Activated CD8-positive, alpha-beta memory T cell treated with anti-CD3 and anti-CD28 coated beads, Interleukin-2, amount 10 ng/mL, durations not matched to agents 7 days and 5 days (primary cell): ENCODE results near the gene LRRN2. TPM values are rescaled to one million over a fixed set of nuclear protein-coding genes. Genes with fewer than 3 reads are reported as not detected.

ENCODE experiments used
- ATAC-seq: fragments of 150-1000 bp; cut with Tn5 transposase; one replicate; pipeline ENCODE4 v1.10.0; 2021; ENCODE audit warnings: moderate library complexity
- CTCF ChIA-PET: fragments of 350-600 bp; sonication (Branson Sonifier 250); formaldehyde crosslinking; loops from one replicate; lab custom pipeline; 2021; ENCODE audit warnings: antibody characterized with exemption; lab: Charles Lee
- DNase-seq: peaks from one replicate; pipeline ENCODE4 v3.0.0-alpha.2; 2020
- H3K27ac Mint-ChIP-seq: one replicate; pipeline ENCODE4 v1.8.0; 2021; ENCODE audit warnings: mild to moderate bottlenecking, mixed read lengths
- H3K27me3 Mint-ChIP-seq: one replicate; pipeline ENCODE4 v1.8.0; 2021; ENCODE audit warnings: mixed read lengths
- H3K36me3 Mint-ChIP-seq: one replicate; pipeline ENCODE4 v1.8.0; 2021; ENCODE audit warnings: mild to moderate bottlenecking, mixed read lengths
- H3K4me1 Mint-ChIP-seq: one replicate; pipeline ENCODE4 v1.8.0; 2021; ENCODE audit warnings: mixed read lengths
- H3K4me3 Mint-ChIP-seq: one replicate; pipeline ENCODE4 v1.8.0; 2021; ENCODE audit warnings: mild to moderate bottlenecking, moderate library complexity, mixed read lengths
- H3K9me3 Mint-ChIP-seq: one replicate; pipeline ENCODE4 v1.8.0; 2022; ENCODE audit warnings: low read depth, mixed read lengths
- total RNA-seq, 2 experiments: library from RNA; stranded (reverse); gene quantifications; one replicate each; pipeline ENCODE4 v1.2.3, GENCODE V29; 2021

Gene LRRN2
- total RNA-seq, 2 experiments from 2014 or later = not detected

DNA sequence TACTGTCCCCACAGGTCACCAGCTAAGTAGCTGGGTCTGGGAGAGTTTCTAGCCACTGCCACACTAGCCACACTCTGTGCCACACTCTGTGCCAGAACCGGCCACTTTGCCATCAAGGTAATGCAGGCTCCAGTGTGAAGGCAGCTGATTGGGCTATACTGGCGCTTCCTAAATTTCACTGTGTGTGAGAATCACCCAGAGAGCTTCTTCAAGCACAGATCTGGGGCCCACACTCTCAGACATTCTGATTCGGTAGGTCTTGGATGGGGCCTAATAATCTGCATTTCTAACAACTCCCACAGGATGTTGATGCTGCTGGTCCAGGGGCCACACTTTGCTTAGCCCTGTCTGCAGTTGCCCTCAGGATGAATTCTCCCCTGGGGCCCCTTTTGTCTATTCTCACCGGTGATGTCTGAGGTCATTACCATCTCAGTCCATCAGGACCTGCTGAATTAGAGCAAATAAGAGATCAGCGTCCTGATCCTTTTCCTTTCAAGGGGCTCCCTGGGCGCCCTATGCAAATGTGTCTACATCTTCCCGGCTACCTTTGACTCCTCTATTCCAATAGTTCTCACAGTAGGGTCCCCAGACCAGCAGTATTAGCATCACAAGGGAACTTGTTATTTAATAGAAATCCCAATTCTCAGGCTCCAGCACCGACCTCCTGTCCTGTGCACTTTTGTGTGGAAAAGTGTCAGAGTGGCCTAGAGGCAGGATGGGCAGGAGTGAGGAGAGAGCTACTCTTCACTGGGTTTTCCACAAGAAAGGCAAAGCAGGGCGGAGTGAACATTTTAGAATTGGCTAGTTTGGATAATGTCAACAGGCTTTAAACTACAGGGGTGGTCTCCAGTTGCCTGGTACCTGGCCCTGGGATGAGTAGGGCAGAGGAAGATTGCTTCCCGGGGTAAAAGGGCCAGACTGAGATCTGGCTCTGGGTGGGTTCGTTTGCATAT, 24.7 kb upstream of the LRRN2 start:
- H3K36me3 Mint-ChIP-seq = no peaks in the 10 kb centered on the region
- peaks cover 6% of the 10 kb centered on the region for H3K4me1 Mint-ChIP-seq
- no peak overlapping the region for H3K27ac Mint-ChIP-seq
- no peak for DNase-seq
- ATAC-seq = no peak
- CTCF ChIA-PET = no interaction called here
- no peaks in the 10 kb centered on the region for H3K9me3 Mint-ChIP-seq
- H3K27me3 Mint-ChIP-seq = peaks cover 32% of the 10 kb centered on the region
- no peak overlapping the region for H3K4me3 Mint-ChIP-seq

DNA sequence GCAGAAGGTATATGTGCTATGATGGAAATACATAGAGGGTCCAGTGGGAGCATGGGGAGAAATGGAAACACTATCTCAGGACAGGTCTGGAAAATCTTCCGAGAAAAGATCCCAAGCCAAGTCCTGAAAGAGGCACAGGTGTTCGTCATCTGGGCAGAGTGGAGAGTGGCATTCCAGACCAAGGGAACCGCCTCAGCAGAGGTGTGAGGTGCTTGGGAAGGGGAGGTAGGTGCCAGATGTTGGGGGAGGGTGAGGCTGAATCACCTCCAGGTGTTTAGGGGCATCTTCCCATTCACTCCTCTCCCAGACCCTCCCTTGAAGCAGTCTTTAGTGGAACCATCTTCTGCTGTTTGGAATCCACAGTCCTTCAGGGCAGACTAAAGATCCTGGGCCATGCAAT, 23.5 kb upstream of the LRRN2 start:
- CTCF ChIA-PET = interaction anchor here (1.1 kb wide), 1 partner anchor 98 kb away, joined by 3 read pairs; no protein-coding TSS in a partner anchor
- H3K27ac Mint-ChIP-seq = no peak overlapping the region
- H3K36me3 Mint-ChIP-seq = no peaks in the 10 kb centered on the region
- ATAC-seq (no peak), DNase-seq (no peak)
- H3K4me3 Mint-ChIP-seq = no peak overlapping the region
- no peaks in the 10 kb centered on the region for H3K9me3 Mint-ChIP-seq
- peaks cover 6% of the 10 kb centered on the region for H3K4me1 Mint-ChIP-seq
- H3K27me3 Mint-ChIP-seq = peaks cover 26% of the 10 kb centered on the region

DNA sequence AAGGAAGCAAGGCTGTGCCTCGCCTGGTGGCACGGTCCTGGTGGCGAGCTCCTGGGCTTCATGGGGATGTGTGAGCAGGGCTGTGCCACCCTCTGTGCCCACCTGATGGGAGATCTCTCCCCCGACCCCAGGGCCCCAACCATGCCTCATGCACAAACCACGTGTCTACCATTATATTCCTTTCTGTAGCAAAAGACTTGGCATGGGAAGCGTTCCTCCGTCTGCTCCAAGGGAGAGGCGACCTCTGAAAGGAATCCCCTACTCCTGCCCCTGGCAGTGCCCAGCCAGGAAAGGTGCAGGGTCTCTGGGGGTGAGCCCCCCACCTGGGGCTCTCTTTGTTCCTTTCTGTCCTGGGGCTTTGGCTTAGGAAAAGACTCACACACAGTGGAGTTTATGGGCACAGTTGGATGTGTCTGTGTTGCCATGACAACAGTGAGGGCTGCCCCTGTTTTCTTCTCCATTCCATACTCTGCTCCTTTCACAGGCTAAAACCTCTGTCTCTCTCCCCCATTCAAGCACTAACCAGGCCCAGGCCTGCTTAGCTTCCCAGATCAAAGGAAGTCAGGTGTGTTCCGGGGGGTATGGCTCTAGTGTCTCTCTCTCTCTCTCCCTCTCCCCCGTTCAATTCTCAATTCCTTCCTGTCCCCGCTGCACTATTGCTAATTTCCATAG, 21.4 kb upstream of the LRRN2 start:
- Mint-ChIP-seq H3K4me1 (peaks cover 6% of the 10 kb centered on the region), H3K27me3 (peaks cover 14% of the 10 kb centered on the region), H3K27ac (no peak overlapping the region), H3K4me3 (no peak overlapping the region), H3K36me3 (no peaks in the 10 kb centered on the region), H3K9me3 (no peaks in the 10 kb centered on the region)
- ATAC-seq (no peak), DNase-seq (no peak)
- CTCF ChIA-PET = no interaction called here

DNA sequence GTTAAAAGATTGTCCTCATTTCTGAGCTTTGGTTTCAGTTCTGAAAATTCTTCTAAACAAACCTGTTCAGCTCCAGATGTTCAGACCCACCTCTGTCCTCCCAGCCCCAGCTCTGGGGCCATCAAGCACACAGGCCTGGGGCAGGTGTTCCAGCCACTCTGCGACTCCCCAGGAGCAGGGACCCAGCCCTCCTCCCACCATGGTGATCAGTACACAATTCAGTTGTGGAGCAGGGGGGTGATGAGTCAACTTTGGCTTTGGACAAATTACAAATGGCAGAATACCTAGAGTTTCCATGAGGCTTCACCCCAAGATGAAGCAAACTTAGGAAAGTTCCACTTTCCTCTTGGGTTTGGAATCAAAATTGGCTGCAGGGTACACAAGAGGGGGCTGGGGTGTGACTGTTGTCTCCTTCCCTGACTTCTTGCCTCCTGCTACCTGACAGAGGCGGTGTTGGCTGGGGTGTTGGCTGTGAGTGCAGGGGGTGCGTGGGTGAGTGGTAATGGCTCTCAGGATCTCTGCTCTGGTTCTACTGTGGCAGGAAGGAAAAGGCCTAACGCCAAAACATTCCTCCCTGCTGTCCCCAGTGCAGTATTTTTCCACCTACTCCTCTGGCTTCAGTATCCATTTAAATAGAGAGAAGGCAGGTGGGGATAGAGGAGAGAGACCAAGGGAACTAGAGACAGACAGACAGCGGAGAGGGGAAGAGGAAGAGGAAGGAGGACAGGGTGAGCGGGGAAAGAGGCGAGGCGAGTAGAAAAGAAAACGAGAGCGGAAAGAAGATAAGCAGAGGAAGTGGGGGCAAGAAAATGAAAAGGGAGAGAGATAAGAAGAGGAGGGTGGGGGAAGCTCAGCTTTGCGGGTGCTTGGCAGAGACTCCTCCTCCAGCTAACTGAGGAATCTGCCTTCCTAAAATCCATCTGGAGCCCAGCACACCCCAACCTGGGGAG, 20.6 kb upstream of the LRRN2 start:
- no peak overlapping the region for H3K4me3 Mint-ChIP-seq
- ATAC-seq = no peak
- CTCF ChIA-PET = interaction anchor here (1.4 kb wide), 1 partner anchor 101 kb away, joined by 4 read pairs; no protein-coding TSS in a partner anchor
- no peak overlapping the region for H3K27ac Mint-ChIP-seq
- peaks cover 6% of the 10 kb centered on the region for H3K4me1 Mint-ChIP-seq
- H3K9me3 Mint-ChIP-seq = no peaks in the 10 kb centered on the region
- no peak for DNase-seq
- H3K27me3 Mint-ChIP-seq = peaks cover 7% of the 10 kb centered on the region
- no peaks in the 10 kb centered on the region for H3K36me3 Mint-ChIP-seq

DNA sequence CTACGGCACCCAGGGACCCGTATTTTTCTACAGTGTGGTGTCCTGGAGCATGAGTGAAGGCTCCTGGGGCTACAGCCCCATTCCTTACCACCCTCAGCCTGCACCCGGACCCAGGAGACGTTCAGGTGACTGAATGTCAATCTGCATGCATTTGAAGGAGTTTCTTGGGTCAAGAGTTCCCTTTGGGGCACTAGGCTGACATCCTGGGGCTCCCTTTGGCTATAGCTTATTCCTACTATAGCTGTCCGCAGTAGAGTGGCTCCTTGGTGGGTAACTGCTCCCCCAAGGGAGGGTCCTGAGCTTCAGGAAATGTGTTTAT, 19.9 kb upstream of the LRRN2 start:
- CTCF ChIA-PET = interaction anchor here (1.4 kb wide), 1 partner anchor 101 kb away, joined by 4 read pairs; no protein-coding TSS in a partner anchor
- Mint-ChIP-seq H3K4me3 (no peak overlapping the region), H3K36me3 (no peaks in the 10 kb centered on the region), H3K27ac (no peak overlapping the region), H3K27me3 (peaks cover 1% of the 10 kb centered on the region), H3K9me3 (no peaks in the 10 kb centered on the region), H3K4me1 (peaks cover 6% of the 10 kb centered on the region)
- ATAC-seq (no peak), DNase-seq (no peak)

DNA sequence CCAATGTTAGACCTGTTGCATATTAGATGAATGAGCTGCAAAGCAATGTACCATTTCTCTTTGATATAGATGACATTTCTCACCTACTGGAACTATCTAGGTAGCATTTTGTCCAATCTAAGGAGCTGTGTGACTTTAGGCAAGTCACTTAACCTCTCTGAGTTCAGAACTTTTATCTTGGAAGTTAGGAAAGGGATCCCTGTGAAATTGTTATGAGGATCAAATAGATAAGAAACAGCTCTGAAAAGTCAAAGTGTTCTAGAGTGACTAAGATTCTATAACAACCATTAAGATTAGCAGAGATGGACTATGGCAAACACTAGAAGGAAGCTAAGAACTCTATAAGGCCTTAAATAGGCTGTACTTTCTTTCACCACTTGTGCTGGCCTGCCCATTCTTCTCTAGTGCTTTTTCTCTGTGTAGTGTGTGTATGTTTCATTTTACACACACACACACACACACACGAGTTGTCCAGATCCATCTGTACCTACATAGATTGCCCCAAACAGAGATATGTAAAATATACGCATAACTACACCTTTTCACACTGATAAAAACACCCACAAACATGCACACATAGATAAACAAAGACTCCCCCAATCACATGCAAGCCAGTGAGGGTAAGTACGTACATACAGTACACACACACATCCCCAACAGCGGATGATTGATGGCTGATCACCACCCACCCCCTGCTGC, 19.4 kb upstream of the LRRN2 start:
- ATAC-seq (no peak), DNase-seq (no peak)
- Mint-ChIP-seq H3K27ac (no peak overlapping the region), H3K4me1 (peaks cover 6% of the 10 kb centered on the region), H3K27me3 (no peaks in the 10 kb centered on the region), H3K36me3 (no peaks in the 10 kb centered on the region), H3K9me3 (no peaks in the 10 kb centered on the region), H3K4me3 (no peak overlapping the region)
- CTCF ChIA-PET = interaction anchor here (1.4 kb wide), 1 partner anchor 102 kb away, joined by 4 read pairs; no protein-coding TSS in a partner anchor

GRCh38 chr1:204703826-204704612, 18.5 kb upstream of the LRRN2 start:
- Mint-ChIP-seq H3K27ac (no peak overlapping the region), H3K27me3 (no peaks in the 10 kb centered on the region), H3K4me1 (peaks cover 9% of the 10 kb centered on the region), H3K4me3 (no peak overlapping the region), H3K9me3 (no peaks in the 10 kb centered on the region), H3K36me3 (no peaks in the 10 kb centered on the region)
- ATAC-seq (no peak), DNase-seq (no peak)
- CTCF ChIA-PET = no interaction called here

- ATAC-seq = no peak
- peaks cover 9% of the 10 kb centered on the region for H3K4me1 Mint-ChIP-seq
- no peaks in the 10 kb centered on the region for H3K9me3 Mint-ChIP-seq
- no peaks in the 10 kb centered on the region for H3K27me3 Mint-ChIP-seq
- H3K4me3 Mint-ChIP-seq = no peak overlapping the region
- DNase-seq = no peak
- CTCF ChIA-PET = no interaction called here
- no peak overlapping the region for H3K27ac Mint-ChIP-seq
- no peaks in the 10 kb centered on the region for H3K36me3 Mint-ChIP-seq
Measured at GRCh38 chr1:204703268-204703664, 17.7 kb upstream of the LRRN2 start.

DNA sequence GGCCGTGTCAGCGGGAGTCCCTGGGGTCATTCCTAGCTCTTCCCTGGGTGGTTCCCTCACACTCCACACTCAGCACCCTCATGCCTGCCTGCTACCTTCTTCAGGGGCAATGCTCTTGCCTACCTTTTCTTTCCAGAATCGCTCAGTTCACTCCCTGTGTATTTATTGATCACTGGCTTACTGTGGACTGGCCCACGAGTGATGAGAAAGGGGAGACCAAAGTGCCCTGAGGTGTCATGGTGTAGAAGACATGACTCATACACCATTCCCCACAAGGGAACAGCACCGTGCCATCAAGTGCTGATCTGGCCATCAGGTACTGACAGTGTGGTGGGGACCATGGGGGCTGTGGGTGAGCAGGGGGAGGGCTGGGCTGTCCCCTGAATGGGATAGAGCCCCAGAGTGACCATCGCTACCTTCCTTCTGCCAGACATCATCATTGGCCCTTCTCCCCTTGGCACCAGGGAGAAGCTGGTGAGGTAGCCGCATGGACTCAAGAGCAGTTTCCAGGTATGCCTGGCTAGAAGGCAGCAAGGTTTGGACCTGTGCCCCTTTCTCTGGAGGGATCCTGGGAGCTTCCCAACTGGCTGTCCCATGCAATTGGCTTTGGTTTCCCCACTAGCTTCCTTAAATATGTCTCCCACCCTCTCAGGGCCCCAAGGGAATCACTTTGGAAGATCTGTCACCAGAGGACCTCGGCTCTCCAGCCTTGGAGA, 17.2 kb upstream of the LRRN2 start:
- Mint-ChIP-seq H3K4me1 (peaks cover 9% of the 10 kb centered on the region), H3K4me3 (no peak overlapping the region), H3K36me3 (no peaks in the 10 kb centered on the region), H3K27ac (no peak overlapping the region), H3K27me3 (peaks cover 2% of the 10 kb centered on the region), H3K9me3 (no peaks in the 10 kb centered on the region)
- ATAC-seq (no peak), DNase-seq (no peak)
- CTCF ChIA-PET = interaction anchor here (1.2 kb wide), 1 partner anchor 9 kb away, joined by 3 read pairs; no protein-coding TSS in a partner anchor

- CTCF ChIA-PET = interaction anchor here (1.2 kb wide), 1 partner anchor 11 kb away, joined by 3 read pairs; no protein-coding TSS in a partner anchor
- Mint-ChIP-seq H3K27me3 (peaks cover 9% of the 10 kb centered on the region), H3K4me3 (no peak overlapping the region), H3K9me3 (no peaks in the 10 kb centered on the region), H3K4me1 (peaks cover 5% of the 10 kb centered on the region), H3K36me3 (no peaks in the 10 kb centered on the region), H3K27ac (no peak overlapping the region)
- DNase-seq (no peak), ATAC-seq (no peak)
Measured at GRCh38 chr1:204701229-204701628, 15.7 kb upstream of the LRRN2 start.

DNA sequence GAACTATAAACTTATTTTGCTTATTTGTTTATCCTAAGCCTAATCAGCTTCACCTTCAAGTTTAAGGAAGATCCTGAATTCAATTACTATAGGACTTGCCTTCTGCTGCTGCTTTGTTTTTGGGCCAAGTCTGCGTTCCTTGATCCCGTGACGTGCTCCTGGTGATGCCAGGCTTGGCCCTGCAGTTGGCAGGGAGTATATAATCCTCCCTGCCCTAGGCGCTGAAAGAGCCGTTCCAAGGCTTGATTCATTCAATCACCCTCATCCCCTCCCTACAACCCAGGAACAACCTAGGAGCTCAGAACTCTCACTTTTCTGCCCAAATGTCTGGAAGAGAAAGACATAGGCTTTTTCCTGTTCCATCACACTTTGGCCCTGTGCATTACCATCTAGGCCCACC, 12.4 kb upstream of the LRRN2 start:
- Mint-ChIP-seq H3K9me3 (no peaks in the 10 kb centered on the region), H3K4me1 (peaks cover 3% of the 10 kb centered on the region), H3K27ac (no peak overlapping the region), H3K27me3 (peaks cover 26% of the 10 kb centered on the region), H3K36me3 (no peaks in the 10 kb centered on the region), H3K4me3 (no peak overlapping the region)
- no peak for DNase-seq
- ATAC-seq = no peak
- CTCF ChIA-PET = no interaction called here
